ENCODE measurements around the gene OSBP2.

GRCh38 chr22:30755759-30756124 lies 61.1 kb downstream of the OSBP2 start:
- TF ChIP-seq POLR2AphosphoS5 (IDR thresholded peaks at IDR 0.05; ENCODE audit: low read length) = no peak
- no peak for TF ChIP-seq HDGF (IDR thresholded peaks at IDR 0.05)
- no peak for TF ChIP-seq CTCF (IDR thresholded peaks at IDR 0.05 in 2 of 3, conservative IDR thresholded peaks at IDR 0.05 in 1 of 3; ENCODE audit: control insufficient read depth in 2 of 3, extremely low read depth in 1 of 3, insufficient read depth in 1 of 3, low read depth in 3 of 3, low read length in 3 of 3)
- TF ChIP-seq HDAC2 (IDR thresholded peaks at IDR 0.05) = no peak
- no peak for TF ChIP-seq SIX5 (IDR thresholded peaks at IDR 0.05; ENCODE audit: low read depth, low read length, severe bottlenecking)
- TF ChIP-seq SP1 (IDR thresholded peaks at IDR 0.05; ENCODE audit: low read depth, low read length) = no peak
- no peak for TF ChIP-seq ZNF217 (IDR thresholded peaks at IDR 0.05)
- TF ChIP-seq KDM1A (IDR thresholded peaks at IDR 0.05; ENCODE audit: borderline replicate concordance) = no peak
- TF ChIP-seq EP300 (IDR thresholded peaks at IDR 0.05; ENCODE audit: borderline replicate concordance in 1 of 2, control insufficient read depth in 1 of 2, low read depth in 2 of 2, low read length in 2 of 2) = no peak
- TF ChIP-seq CEBPB (IDR thresholded peaks at IDR 0.05; ENCODE audit: borderline replicate concordance in 1 of 2, low read depth in 2 of 2, low read length in 2 of 2) = no peak
- no peak for TF ChIP-seq ZBTB33 (IDR thresholded peaks at IDR 0.05)
- TF ChIP-seq ZZZ3 (IDR thresholded peaks at IDR 0.05; ENCODE audit: control insufficient read depth, insufficient read length, low read depth) = no peak
